Ovary (tissue), 3 donors: ENCODE results near the gene GDPD4.

Source experiments
- POLR2A ChIP-seq: fragments of 450-650 bp; IDR thresholded peaks from one replicate; pipeline ENCODE4 v1.6.1; 2017; ENCODE audit warnings: antibody characterized with exemption, mild to moderate bottlenecking, moderate library complexity
- TF ChIP-seq, protein P1 (sequence below), 3 donors: fragments of 450-650 bp in 2 of 3; fragments of 200-600 bp in 1 of 3; IDR thresholded peaks; one replicate each; pipeline versions ENCODE4 v1.5.1 to v1.8.0; 2016 to 2022; ENCODE audit warnings: antibody characterized with exemption in 3 of 3, mild to moderate bottlenecking in 1 of 3
- donor health status: DM: no; HTN: no; CAD: no.

DNA sequence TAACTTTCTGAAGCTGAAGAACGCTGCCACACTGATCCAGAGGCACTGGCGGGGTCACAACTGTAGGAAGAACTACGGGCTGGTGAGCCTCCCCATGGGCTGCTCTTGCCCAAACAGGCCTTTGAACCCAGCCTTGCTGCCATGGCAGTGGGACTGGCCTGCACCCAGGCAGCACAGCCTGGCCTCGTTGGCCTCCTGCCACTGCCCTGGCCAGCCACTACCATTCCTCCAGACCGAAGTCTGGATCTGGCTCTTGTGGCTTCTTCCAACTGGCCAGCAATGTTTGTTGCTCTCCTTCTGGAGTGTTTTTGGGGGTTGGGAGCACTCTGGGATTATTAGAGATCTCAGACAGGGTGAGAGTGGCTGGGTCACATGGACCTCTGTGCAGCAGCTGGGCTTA, 122.4 kb downstream of the GDPD4 start:
- no peak for TF ChIP-seq POLR2A
- TF ChIP-seq, protein P1, sequence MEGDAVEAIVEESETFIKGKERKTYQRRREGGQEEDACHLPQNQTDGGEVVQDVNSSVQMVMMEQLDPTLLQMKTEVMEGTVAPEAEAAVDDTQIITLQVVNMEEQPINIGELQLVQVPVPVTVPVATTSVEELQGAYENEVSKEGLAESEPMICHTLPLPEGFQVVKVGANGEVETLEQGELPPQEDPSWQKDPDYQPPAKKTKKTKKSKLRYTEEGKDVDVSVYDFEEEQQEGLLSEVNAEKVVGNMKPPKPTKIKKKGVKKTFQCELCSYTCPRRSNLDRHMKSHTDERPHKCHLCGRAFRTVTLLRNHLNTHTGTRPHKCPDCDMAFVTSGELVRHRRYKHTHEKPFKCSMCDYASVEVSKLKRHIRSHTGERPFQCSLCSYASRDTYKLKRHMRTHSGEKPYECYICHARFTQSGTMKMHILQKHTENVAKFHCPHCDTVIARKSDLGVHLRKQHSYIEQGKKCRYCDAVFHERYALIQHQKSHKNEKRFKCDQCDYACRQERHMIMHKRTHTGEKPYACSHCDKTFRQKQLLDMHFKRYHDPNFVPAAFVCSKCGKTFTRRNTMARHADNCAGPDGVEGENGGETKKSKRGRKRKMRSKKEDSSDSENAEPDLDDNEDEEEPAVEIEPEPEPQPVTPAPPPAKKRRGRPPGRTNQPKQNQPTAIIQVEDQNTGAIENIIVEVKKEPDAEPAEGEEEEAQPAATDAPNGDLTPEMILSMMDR (IDR thresholded peaks at IDR 0.05) = no peak
